ENCODE measurements around the gene AP2A2. TPM values are rescaled to one million over a fixed set of nuclear protein-coding genes. Genes with fewer than 3 reads are reported as not detected.

Gene AP2A2
- total RNA-seq, 1 experiment from 2014 or later: 29.6 TPM

DNA sequence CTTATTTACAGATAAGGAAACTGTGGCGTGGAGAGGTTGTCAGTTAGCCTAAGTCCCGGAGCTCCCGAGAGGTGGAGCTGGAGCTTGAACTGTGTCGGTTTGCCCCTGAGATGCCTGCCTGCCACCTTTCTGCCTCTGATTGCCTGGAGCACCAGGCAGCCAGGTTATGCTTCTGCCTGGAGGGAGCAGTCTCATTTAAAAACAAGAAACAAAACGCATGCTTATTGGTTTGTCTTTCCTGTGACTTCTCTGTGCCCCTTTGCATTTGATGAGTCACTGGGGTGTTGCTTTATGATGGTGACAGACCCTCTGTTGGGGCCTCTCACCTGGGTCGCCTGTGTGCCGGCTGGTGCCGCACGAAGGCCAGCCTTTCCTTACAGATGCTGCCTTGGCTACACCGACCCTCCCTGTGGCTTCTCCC is 12.2 kb downstream of the AP2A2 start:
- Histone ChIP-seq H3K27me3 (ENCODE audit: low read length) (no peaks in the 10 kb centered on the region), H3K36me3 (ENCODE audit: low read depth, low read length) (no peaks in the 10 kb centered on the region), H2AFZ (ENCODE audit: low read length) (no peak overlapping the region), H3K4me3 (ENCODE audit: low read length) (no peak overlapping the region), H3K9me3 (ENCODE audit: low read length) (no peaks in the 10 kb centered on the region), H3K9me2 (replicated peaks; ENCODE audit: low read length) (no peaks in the 10 kb centered on the region), H3K4me1 (ENCODE audit: insufficient read depth, low read length) (no peaks in the 10 kb centered on the region), H3K79me2 (ENCODE audit: low read length) (peaks cover 89% of the 10 kb centered on the region), H3K27ac (ENCODE audit: low read length) (no peak overlapping the region), H4K20me1 (ENCODE audit: low read length) (peaks cover 6% of the 10 kb centered on the region; the same call in 1 of the 2 replicates), H3K9ac (ENCODE audit: low read length) (no peak overlapping the region), H3K4me2 (ENCODE audit: low read length) (no peak overlapping the region), H3F3A (ENCODE audit: low read length, unreplicated experiment) (no peaks in the 10 kb centered on the region)
- intact Hi-C loops (cut with micrococcal nuclease): no loop called here
- no peak for ATAC-seq
- TF ChIP-seq EZH2 (IDR thresholded peaks at IDR 0.05; ENCODE audit: low read length, unreplicated experiment) (no peak), CTCF (conservative IDR thresholded peaks at IDR 0.05; ENCODE audit: low read depth, low read length) (no peak), EZH2phosphoT487 (IDR thresholded peaks at IDR 0.05; ENCODE audit: borderline replicate concordance, low read length) (no peak)
- no TSS peak for BruUV-seq (replicated peaks)
- POLR2A ChIA-PET (ENCODE audit: unreplicated experiment): no interaction called here
- CTCF ChIA-PET: no interaction called here
- no peak for DNase-seq

GRCh38 chr11:940496-941135 is 14.9 kb downstream of the AP2A2 start:
- H2AFZ ChIP-seq (ENCODE audit: low read length): no peak overlapping the region
- H3K9ac ChIP-seq (ENCODE audit: low read length): no peak overlapping the region
- H3F3A ChIP-seq (ENCODE audit: low read length, unreplicated experiment): no peaks in the 10 kb centered on the region
- no peak overlapping the region for H3K4me3 ChIP-seq (ENCODE audit: low read length)
- H3K9me2 ChIP-seq (replicated peaks; ENCODE audit: low read length): no peaks in the 10 kb centered on the region
- no peak for TF ChIP-seq CTCF (conservative IDR thresholded peaks at IDR 0.05; ENCODE audit: low read depth, low read length)
- TF ChIP-seq EZH2phosphoT487 (IDR thresholded peaks at IDR 0.05; ENCODE audit: borderline replicate concordance, low read length): no peak
- no peak for TF ChIP-seq EZH2 (IDR thresholded peaks at IDR 0.05; ENCODE audit: low read length, unreplicated experiment)
- DNase-seq (no peak), ATAC-seq (no peak)
- peaks cover 75% of the 10 kb centered on the region for H3K79me2 ChIP-seq (ENCODE audit: low read length)
- POLR2A ChIA-PET (ENCODE audit: unreplicated experiment): no interaction called here
- no peaks in the 10 kb centered on the region for H3K4me1 ChIP-seq (ENCODE audit: insufficient read depth, low read length)
- H3K9me3 ChIP-seq (ENCODE audit: low read length): no peaks in the 10 kb centered on the region
- peaks cover 6% of the 10 kb centered on the region; the same call in 1 of the 2 replicates for H4K20me1 ChIP-seq (ENCODE audit: low read length)
- H3K4me2 ChIP-seq (ENCODE audit: low read length): no peak overlapping the region
- no peaks in the 10 kb centered on the region for H3K27me3 ChIP-seq (ENCODE audit: low read length)
- CTCF ChIA-PET: no interaction called here
- no peaks in the 10 kb centered on the region for H3K36me3 ChIP-seq (ENCODE audit: low read depth, low read length)
- intact Hi-C loops (cut with micrococcal nuclease): no loop called here
- H3K27ac ChIP-seq (ENCODE audit: low read length): no peak overlapping the region
- no TSS peak for BruUV-seq (replicated peaks)

- no peak overlapping the region for H3K4me3 ChIP-seq (ENCODE audit: low read length)
- H3K79me2 ChIP-seq (ENCODE audit: low read length): peaks cover 59% of the 10 kb centered on the region
- DNase-seq (no peak), ATAC-seq (no peak)
- no peaks in the 10 kb centered on the region for H3F3A ChIP-seq (ENCODE audit: low read length, unreplicated experiment)
- H3K9me3 ChIP-seq (ENCODE audit: low read length): no peaks in the 10 kb centered on the region
- H4K20me1 ChIP-seq (ENCODE audit: low read length): peaks cover 6% of the 10 kb centered on the region; the same call in 1 of the 2 replicates
- TF ChIP-seq CTCF (conservative IDR thresholded peaks at IDR 0.05; ENCODE audit: low read depth, low read length): no peak
- no peak for TF ChIP-seq EZH2 (IDR thresholded peaks at IDR 0.05; ENCODE audit: low read length, unreplicated experiment)
- no peak overlapping the region for H3K9ac ChIP-seq (ENCODE audit: low read length)
- H3K27ac ChIP-seq (ENCODE audit: low read length): no peak overlapping the region
- H2AFZ ChIP-seq (ENCODE audit: low read length): no peak overlapping the region
- BruUV-seq (replicated peaks): no TSS peak
- POLR2A ChIA-PET (ENCODE audit: unreplicated experiment): no interaction called here
- no peaks in the 10 kb centered on the region for H3K27me3 ChIP-seq (ENCODE audit: low read length)
- CTCF ChIA-PET: no interaction called here
- H3K4me1 ChIP-seq (ENCODE audit: insufficient read depth, low read length): no peaks in the 10 kb centered on the region
- no peaks in the 10 kb centered on the region for H3K9me2 ChIP-seq (replicated peaks; ENCODE audit: low read length)
- H3K36me3 ChIP-seq (ENCODE audit: low read depth, low read length): peaks cover 5% of the 10 kb centered on the region
- H3K4me2 ChIP-seq (ENCODE audit: low read length): no peak overlapping the region
- intact Hi-C loops (cut with micrococcal nuclease): no loop called here
Observed at GRCh38 chr11:942823-943222, 17.2 kb downstream of the AP2A2 start.

All from PC-3 (cell line).